Activated CD8-positive, alpha-beta memory T cell treated with anti-CD3 and anti-CD28 coated beads, Interleukin-2, amount 50 U/mL, for 1 hour (primary cell): ENCODE measurements around the gene SRSF3.
"Not testable (repeated sequence)": the region's sequence is repeated elsewhere in the genome, so short reads cannot be mapped to it uniquely, and the experiment has no call there.

Experiments used
- DNase-seq: peaks from one replicate; pipeline ENCODE4 v3.0.0-alpha.2; 2020; ENCODE audit errors: extremely low read depth

The SRSF3 gene

GRCh38 chr6:36576578-36576977 lies 17.6 kb upstream of the SRSF3 start:
- DNase-seq, result no peak

DNA sequence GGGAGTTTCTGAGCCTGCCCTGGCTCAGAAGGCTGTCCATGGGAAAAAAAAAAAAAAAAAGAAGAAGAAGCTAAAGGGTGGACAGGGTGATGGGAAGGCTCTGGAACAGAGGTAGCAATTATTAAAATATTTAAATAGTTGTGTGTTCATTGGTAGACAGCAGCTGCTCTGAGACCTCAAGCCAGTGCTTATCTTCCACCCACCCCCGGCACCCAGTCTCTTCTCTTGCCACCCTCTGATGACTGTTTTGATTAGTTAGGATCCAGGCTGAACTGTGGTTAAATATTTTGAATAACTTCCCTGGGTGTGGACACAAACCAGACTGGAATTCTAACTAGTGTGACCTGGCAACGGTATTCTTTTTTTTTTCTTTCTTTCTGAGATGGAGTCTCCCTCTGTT lies 16.9 kb upstream of the SRSF3 start:
- DNase-seq, result no peak

GRCh38 chr6:36578030-36578429 lies 16.1 kb upstream of the SRSF3 start:
- DNase-seq, result no peak

DNA sequence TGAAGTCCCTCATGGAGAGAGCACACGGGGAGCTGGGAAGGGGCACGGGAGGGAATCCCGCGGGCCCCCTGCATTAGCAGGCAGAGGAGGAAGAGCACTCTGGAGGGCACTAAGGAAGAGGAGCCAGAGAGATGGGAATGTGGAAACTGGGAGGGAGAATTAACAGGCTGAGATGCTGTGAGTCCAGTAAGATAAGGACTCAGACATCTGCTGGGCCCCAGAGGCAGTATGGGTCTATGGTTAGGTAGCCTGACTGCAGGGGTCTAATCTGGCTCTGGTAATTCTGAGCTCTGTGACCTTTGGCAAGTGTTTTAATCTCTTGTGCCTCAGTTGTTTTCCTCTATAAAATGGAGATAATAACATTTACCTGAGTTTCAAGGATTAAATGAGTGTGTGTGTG lies 15.7 kb upstream of the SRSF3 start:
- DNase-seq, result no peak

- DNase-seq, result no peak
Measured at GRCh38 chr6:36580184-36580526, 14.0 kb upstream of the SRSF3 start.

- DNase-seq, result no peak
Measured at GRCh38 chr6:36581716-36582115, 12.4 kb upstream of the SRSF3 start.

DNA sequence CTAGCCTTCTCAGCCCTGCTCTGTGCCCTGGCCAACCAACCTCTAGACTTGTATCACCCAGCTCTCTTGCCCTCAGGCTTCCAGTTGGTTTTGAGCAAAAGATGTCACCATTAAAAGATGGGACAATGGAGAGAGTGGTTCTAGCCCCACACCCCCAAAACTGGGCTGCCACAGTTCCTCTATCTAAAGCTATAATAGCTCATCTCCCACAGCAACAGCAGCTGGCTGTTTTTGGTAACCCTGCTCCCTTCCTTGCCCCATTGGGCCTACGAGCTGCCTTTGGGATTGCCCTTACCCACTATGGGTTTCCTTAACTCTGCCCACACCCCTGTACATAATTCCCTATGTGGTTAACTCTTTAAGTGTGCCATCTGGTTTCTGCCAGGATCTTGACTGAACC lies 7.6 kb upstream of the SRSF3 start:
- no peak for DNase-seq

- DNase-seq, result not testable (repeated sequence)
Measured at GRCh38 chr6:36589025-36589400, 5.1 kb upstream of the SRSF3 start.

DNA sequence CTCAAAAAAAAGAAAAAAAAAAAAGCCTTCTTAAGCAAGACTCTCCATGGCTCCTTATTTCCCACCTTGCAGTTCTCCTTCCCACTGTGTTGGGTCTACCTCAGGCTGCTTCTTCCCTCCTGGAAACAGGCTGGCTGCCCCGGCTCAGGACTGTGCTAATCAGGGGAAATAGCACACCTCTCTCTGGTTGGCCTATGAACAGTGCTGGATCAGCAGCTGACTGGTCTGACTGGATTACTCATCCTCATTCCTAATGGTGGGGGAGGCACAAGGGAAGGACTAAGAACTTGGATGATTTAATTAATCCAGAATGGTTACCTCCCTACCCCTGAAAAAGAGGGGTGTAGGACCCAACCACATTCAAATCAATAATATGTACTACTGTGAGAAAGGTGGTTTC lies 3.9 kb upstream of the SRSF3 start:
- DNase-seq, result no peak

DNA sequence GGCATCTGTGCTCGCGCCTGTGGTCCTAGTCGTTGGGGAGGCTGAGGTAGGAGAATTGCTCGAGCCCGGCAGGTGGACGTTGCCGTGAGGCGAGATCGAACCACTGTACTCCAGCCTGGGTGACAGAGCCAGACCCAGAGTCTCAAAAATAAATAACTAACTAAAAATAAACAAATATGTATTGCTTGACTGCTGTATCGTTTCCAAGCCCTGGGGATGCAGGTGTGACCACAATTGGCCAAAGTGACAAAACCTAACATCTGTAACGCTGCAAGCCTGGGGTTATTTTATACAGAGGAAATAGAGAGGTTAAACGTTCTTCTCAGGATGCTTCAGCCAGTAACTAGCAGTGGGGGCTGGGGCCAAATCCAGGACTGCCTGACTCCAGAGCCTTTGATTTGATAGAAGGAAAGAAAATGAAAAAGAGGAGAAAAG lies 1.9 kb upstream of the SRSF3 start:
- DNase-seq, result no peak

- peak; percentile 14 for DNase-seq
Measured at GRCh38 chr6:36593569-36594028, 563 bp upstream of the SRSF3 start.

- no peak for DNase-seq
Measured at GRCh38 chr6:36594816-36595643, 868 bp downstream of the SRSF3 start.

DNA sequence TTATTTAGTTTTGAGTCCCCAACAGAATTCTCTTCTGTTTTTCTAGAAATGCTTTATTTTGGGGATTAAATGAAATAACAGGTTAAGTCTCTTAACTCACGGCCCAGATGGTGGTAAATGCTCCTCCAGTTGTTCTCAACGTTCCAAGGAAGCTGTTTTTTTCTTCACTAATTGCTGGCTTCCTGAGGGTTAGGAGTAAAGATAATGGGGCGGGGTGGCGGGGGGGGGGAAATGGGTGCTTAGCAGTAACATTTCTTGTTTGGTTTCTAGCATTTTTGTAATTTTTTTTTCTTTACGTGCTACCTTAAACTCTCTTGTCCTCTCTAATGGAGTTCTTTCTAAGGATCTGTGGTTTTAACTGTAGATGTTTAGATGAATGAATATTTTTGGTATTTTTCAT lies 2.2 kb downstream of the SRSF3 start:
- no peak for DNase-seq

- no peak for DNase-seq
Measured at GRCh38 chr6:36597775-36598174, 3.6 kb downstream of the SRSF3 start.

- DNase-seq, result no peak
Measured at GRCh38 chr6:36598326-36598725, 4.2 kb downstream of the SRSF3 start.

GRCh38 chr6:36598739-36599318 lies 4.7 kb downstream of the SRSF3 start:
- no peak for DNase-seq

- peak; percentile 19 for DNase-seq
Measured at GRCh38 chr6:36599791-36600209, 5.6 kb downstream of the SRSF3 start.

GRCh38 chr6:36600564-36601146 lies 6.5 kb downstream of the SRSF3 start:
- no peak for DNase-seq

GRCh38 chr6:36601818-36602217 lies 7.7 kb downstream of the SRSF3 start:
- DNase-seq, result not testable (repeated sequence)

DNA sequence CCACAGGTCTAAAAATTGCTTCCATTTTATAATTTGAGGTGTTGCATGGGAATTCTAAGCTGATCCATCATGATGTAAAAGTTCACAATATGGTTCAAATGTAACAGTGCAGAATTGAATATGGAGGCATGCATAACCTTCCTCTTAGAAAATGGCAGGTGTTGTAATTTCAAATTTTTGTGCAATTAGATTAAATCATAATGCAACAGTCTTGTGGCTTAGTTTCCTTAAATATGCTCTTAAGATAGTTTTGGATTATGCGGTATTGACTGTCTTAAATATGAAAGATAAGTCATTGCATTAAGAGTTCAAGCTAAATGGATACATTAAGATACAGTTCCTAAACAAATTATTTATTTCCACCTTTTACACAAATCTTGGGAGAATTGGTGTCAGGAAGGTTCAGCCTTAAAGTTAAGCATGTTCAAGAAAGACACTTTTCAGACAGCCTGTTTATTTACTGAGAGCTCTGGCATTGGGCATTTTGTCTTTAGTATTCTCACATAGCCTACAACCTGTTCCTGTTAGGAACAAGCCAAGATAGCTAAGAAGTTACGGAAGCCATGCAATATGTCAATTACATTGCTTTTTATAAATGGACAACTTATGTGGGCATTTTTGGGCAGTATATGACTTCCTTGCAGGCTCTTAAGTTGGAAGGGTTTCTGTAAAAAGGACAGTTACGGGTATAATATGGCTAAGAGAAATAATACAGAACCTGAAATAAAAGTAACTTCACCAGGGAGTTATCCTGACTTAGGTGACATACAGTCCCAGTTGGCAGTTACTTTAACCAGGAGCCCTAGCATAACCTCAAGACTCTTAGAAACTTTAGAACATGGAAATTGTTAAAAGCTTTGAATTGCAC lies 9.3 kb downstream of the SRSF3 start:
- DNase-seq, result no peak

- DNase-seq, result no peak
Measured at GRCh38 chr6:36604090-36605060, 10.2 kb downstream of the SRSF3 start.
